ENCODE data around the gene ANKK1. TPM values are rescaled to one million over a fixed set of nuclear protein-coding genes. Genes with fewer than 3 reads are reported as not detected.

The ANKK1 gene
- total RNA-seq, 1 experiment from 2014 or later, result 0.22 TPM

DNA sequence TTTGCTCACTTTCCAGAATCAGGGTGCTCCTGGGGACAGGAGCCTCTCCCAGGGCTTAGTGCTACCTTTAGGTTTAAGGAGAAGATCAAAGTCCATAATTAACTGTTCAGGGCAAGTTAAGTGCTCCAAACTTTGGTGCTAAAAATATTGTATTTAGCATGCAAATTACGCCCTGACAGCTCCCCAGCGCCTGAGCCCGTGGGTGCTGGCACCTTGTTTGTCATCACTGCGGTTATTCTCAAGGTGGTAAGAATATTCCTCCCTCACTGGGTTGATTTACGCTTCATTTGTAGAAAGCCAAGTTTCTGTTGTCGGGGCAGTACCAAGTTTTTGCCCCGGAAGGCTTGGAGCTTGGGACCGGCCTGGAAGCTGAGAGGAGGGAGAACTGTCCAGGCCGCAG lies 21.3 kb downstream of the ANKK1 start:
- CTCF ChIA-PET, result no interaction called here
- Histone ChIP-seq H3K4me3 (ENCODE audit: low read length) (no peak overlapping the region), H3K4me1 (ENCODE audit: insufficient read depth, low read length) (no peaks in the 10 kb centered on the region), H3K9ac (ENCODE audit: low read length) (no peak overlapping the region), H3K36me3 (ENCODE audit: low read depth, low read length) (no peaks in the 10 kb centered on the region), H3K9me2 (replicated peaks; ENCODE audit: low read length) (no peaks in the 10 kb centered on the region), H3F3A (ENCODE audit: low read length, unreplicated experiment) (no peaks in the 10 kb centered on the region), H3K27ac (ENCODE audit: low read length) (no peak overlapping the region), H2AFZ (ENCODE audit: low read length) (no peak overlapping the region), H3K27me3 (ENCODE audit: low read length) (peaks cover 10% of the 10 kb centered on the region; the same call in 1 of the 2 replicates), H3K79me2 (ENCODE audit: low read length) (no peaks in the 10 kb centered on the region), H4K20me1 (ENCODE audit: low read length) (no peaks in the 10 kb centered on the region), H3K9me3 (ENCODE audit: low read length) (no peaks in the 10 kb centered on the region), H3K4me2 (ENCODE audit: low read length) (no peak overlapping the region)
- no peak for DNase-seq
- intact Hi-C loops (cut with micrococcal nuclease), result no loop called here
- no peak for ATAC-seq
- BruUV-seq (replicated peaks), result no TSS peak
- POLR2A ChIA-PET (ENCODE audit: unreplicated experiment), result no interaction called here
- TF ChIP-seq EZH2 (IDR thresholded peaks at IDR 0.05; ENCODE audit: low read length, unreplicated experiment), result no peak
- no peak for TF ChIP-seq EZH2phosphoT487 (IDR thresholded peaks at IDR 0.05; ENCODE audit: borderline replicate concordance, low read length)
- TF ChIP-seq, protein P1, sequence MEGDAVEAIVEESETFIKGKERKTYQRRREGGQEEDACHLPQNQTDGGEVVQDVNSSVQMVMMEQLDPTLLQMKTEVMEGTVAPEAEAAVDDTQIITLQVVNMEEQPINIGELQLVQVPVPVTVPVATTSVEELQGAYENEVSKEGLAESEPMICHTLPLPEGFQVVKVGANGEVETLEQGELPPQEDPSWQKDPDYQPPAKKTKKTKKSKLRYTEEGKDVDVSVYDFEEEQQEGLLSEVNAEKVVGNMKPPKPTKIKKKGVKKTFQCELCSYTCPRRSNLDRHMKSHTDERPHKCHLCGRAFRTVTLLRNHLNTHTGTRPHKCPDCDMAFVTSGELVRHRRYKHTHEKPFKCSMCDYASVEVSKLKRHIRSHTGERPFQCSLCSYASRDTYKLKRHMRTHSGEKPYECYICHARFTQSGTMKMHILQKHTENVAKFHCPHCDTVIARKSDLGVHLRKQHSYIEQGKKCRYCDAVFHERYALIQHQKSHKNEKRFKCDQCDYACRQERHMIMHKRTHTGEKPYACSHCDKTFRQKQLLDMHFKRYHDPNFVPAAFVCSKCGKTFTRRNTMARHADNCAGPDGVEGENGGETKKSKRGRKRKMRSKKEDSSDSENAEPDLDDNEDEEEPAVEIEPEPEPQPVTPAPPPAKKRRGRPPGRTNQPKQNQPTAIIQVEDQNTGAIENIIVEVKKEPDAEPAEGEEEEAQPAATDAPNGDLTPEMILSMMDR (conservative IDR thresholded peaks at IDR 0.05; ENCODE audit: low read depth, low read length), result no peak

DNA sequence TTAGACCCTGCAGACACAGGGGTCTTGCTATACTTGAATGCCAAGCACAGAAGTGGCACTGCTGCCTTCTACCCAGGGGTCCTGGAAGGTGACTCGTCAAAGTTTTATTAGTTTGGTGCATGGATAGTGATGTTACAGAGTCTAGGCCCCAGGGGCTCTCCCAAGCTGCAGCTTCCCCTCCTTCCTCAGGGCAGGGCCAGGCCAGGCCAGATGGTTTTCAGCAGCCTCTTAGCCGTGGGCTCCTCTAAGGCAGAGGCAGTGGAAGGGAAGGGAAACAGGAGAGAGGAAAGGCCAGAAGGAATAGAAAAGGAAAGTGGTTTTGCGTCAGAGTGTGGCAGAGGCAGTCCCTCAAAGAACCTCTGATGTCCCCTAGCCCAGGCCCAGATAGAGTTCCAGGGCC lies 21.9 kb downstream of the ANKK1 start:
- H3K79me2 ChIP-seq (ENCODE audit: low read length), result no peaks in the 10 kb centered on the region
- no peaks in the 10 kb centered on the region for H4K20me1 ChIP-seq (ENCODE audit: low read length)
- H3F3A ChIP-seq (ENCODE audit: low read length, unreplicated experiment), result no peaks in the 10 kb centered on the region
- H3K9ac ChIP-seq (ENCODE audit: low read length), result no peak overlapping the region
- no peaks in the 10 kb centered on the region for H3K36me3 ChIP-seq (ENCODE audit: low read depth, low read length)
- H3K27ac ChIP-seq (ENCODE audit: low read length), result no peak overlapping the region
- H3K4me2 ChIP-seq (ENCODE audit: low read length), result no peak overlapping the region
- CTCF ChIA-PET, result no interaction called here
- ATAC-seq, result no peak
- no peaks in the 10 kb centered on the region for H3K9me2 ChIP-seq (replicated peaks; ENCODE audit: low read length)
- H3K9me3 ChIP-seq (ENCODE audit: low read length), result no peaks in the 10 kb centered on the region
- intact Hi-C loops (cut with micrococcal nuclease), result no loop called here
- POLR2A ChIA-PET (ENCODE audit: unreplicated experiment), result no interaction called here
- H3K4me1 ChIP-seq (ENCODE audit: insufficient read depth, low read length), result no peaks in the 10 kb centered on the region
- no TSS peak for BruUV-seq (replicated peaks)
- H2AFZ ChIP-seq (ENCODE audit: low read length), result no peak overlapping the region
- H3K27me3 ChIP-seq (ENCODE audit: low read length), result peaks cover 4% of the 10 kb centered on the region; the same call in 1 of the 2 replicates
- no peak overlapping the region for H3K4me3 ChIP-seq (ENCODE audit: low read length)
- TF ChIP-seq EZH2phosphoT487 (IDR thresholded peaks at IDR 0.05; ENCODE audit: borderline replicate concordance, low read length) (no peak), EZH2 (IDR thresholded peaks at IDR 0.05; ENCODE audit: low read length, unreplicated experiment) (no peak)
- TF ChIP-seq, protein P1 (conservative IDR thresholded peaks at IDR 0.05; ENCODE audit: low read depth, low read length), result no peak
- DNase-seq, result no peak

DNA sequence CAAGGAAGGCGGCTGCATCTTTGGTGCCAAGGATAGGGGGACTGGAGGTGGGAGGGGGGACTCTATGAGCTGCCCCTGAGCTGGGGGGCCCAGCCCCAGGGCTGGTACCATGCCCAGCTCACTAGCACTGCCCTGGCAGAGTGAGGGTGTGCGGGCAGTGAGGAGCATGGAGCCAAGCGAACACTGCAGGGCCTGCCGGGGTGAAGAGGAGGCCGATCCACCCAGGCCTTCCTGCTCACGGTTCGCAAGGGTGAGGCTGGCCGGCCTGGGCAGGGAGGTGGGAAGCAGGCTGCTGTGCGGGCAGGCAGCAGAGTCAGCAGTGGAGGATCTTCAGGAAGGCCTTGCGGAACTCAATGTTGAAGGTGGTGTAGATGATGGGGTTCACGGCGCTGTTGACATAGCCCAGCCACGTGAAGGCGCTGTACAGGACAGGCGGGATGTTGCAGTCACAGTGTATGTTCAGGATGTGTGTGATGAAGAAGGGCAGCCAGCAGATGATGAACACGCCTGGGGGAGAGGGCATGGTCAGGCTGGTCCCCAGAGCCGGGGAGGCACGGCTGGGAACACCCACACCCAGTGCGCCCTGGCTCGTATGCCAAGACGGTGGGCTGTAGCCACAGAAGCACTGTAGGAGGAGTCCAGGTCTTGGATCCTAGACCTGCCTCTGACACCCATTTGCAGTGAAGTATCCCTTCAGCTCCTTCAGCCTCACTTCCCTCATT lies 23.0 kb downstream of the ANKK1 start:
- H3K27me3 ChIP-seq (ENCODE audit: low read length), result 0 out of 2 replicates have a peak, but pooled peaks cover 3% of the 10 kb centered on the region
- H3K4me1 ChIP-seq (ENCODE audit: insufficient read depth, low read length), result no peaks in the 10 kb centered on the region
- H4K20me1 ChIP-seq (ENCODE audit: low read length), result no peaks in the 10 kb centered on the region
- H3K9me3 ChIP-seq (ENCODE audit: low read length), result no peaks in the 10 kb centered on the region
- DNase-seq (no peak), ATAC-seq (no peak)
- H3K9me2 ChIP-seq (replicated peaks; ENCODE audit: low read length), result no peaks in the 10 kb centered on the region
- POLR2A ChIA-PET (ENCODE audit: unreplicated experiment), result no interaction called here
- no TSS peak for BruUV-seq (replicated peaks)
- H3K4me3 ChIP-seq (ENCODE audit: low read length), result no peak overlapping the region
- no peaks in the 10 kb centered on the region for H3K36me3 ChIP-seq (ENCODE audit: low read depth, low read length)
- CTCF ChIA-PET, result no interaction called here
- no peaks in the 10 kb centered on the region for H3F3A ChIP-seq (ENCODE audit: low read length, unreplicated experiment)
- no peaks in the 10 kb centered on the region for H3K79me2 ChIP-seq (ENCODE audit: low read length)
- H3K9ac ChIP-seq (ENCODE audit: low read length), result no peak overlapping the region
- no peak overlapping the region for H3K4me2 ChIP-seq (ENCODE audit: low read length)
- TF ChIP-seq EZH2phosphoT487 (IDR thresholded peaks at IDR 0.05; ENCODE audit: borderline replicate concordance, low read length) (no peak), EZH2 (IDR thresholded peaks at IDR 0.05; ENCODE audit: low read length, unreplicated experiment) (no peak)
- H3K27ac ChIP-seq (ENCODE audit: low read length), result no peak overlapping the region
- H2AFZ ChIP-seq (ENCODE audit: low read length), result no peak overlapping the region
- intact Hi-C loops (cut with micrococcal nuclease), result no loop called here
